ENCODE data around the gene AP4B1.

GRCh38 chr1:113916974-113917373 is 12.4 kb upstream of the AP4B1 start:
- TF ChIP-seq CTCF (IDR thresholded peaks at IDR 0.05): no peak
- no peak for TF ChIP-seq POLR2AphosphoS5 (IDR thresholded peaks at IDR 0.05)

Data from gastroesophageal sphincter (tissue), 3 donors.